ENCODE data around the gene ODF2.
"Not testable (repeated sequence)": the region's sequence is repeated elsewhere in the genome, so short reads cannot be mapped to it uniquely, and the experiment has no call there.

Gene ODF2

GRCh38 chr9:128424268-128424780 lies 31.5 kb upstream of the ODF2 start:
- FAIRE-seq: no peak

GRCh38 chr9:128428644-128429512 lies 26.9 kb upstream of the ODF2 start:
- FAIRE-seq: no peak

- FAIRE-seq: no peak
Observed at GRCh38 chr9:128429513-128430086, 26.2 kb upstream of the ODF2 start.

GRCh38 chr9:128431207-128431606 lies 24.6 kb upstream of the ODF2 start:
- FAIRE-seq: no peak

- no peak for FAIRE-seq
Observed at GRCh38 chr9:128434340-128434739, 21.5 kb upstream of the ODF2 start.

GRCh38 chr9:128435611-128436010 lies 20.2 kb upstream of the ODF2 start:
- FAIRE-seq: no peak

- FAIRE-seq: no peak
Observed at GRCh38 chr9:128438343-128439109, 17.3 kb upstream of the ODF2 start.

- no peak for FAIRE-seq
Observed at GRCh38 chr9:128439273-128439672, 16.5 kb upstream of the ODF2 start.

GRCh38 chr9:128442150-128442549 lies 13.7 kb upstream of the ODF2 start:
- FAIRE-seq: no peak

GRCh38 chr9:128446505-128446904 lies 9.3 kb upstream of the ODF2 start:
- FAIRE-seq: not testable (repeated sequence)

- FAIRE-seq: no peak
Observed at GRCh38 chr9:128448746-128449145, 7.1 kb upstream of the ODF2 start.

- no peak for FAIRE-seq
Observed at GRCh38 chr9:128454991-128455390, 815 bp upstream of the ODF2 start.

GRCh38 chr9:128456613-128457061 lies 831 bp downstream of the ODF2 start:
- FAIRE-seq: no peak

GRCh38 chr9:128457207-128457606 lies 1.4 kb downstream of the ODF2 start:
- no peak for FAIRE-seq

- FAIRE-seq: no peak
Observed at GRCh38 chr9:128459011-128459410, 3.2 kb downstream of the ODF2 start.

- FAIRE-seq: no peak
Observed at GRCh38 chr9:128469070-128469469, 13.3 kb downstream of the ODF2 start.

- no peak for FAIRE-seq
Observed at GRCh38 chr9:128470560-128470959, 14.8 kb downstream of the ODF2 start.

GRCh38 chr9:128473104-128473503 lies 17.3 kb downstream of the ODF2 start:
- no peak for FAIRE-seq

GRCh38 chr9:128475867-128476266 lies 20.1 kb downstream of the ODF2 start:
- no peak for FAIRE-seq

GRCh38 chr9:128479262-128479661 lies 23.5 kb downstream of the ODF2 start:
- FAIRE-seq: no peak

GRCh38 chr9:128481561-128481960 lies 25.8 kb downstream of the ODF2 start:
- FAIRE-seq: no peak

- FAIRE-seq: no peak
Observed at GRCh38 chr9:128482186-128482585, 26.4 kb downstream of the ODF2 start.

GRCh38 chr9:128484686-128485413 lies 29.0 kb downstream of the ODF2 start:
- FAIRE-seq: no peak

All from colon (tissue), 2 donors.